Neutrophil (primary cell): ENCODE data around the gene XPNPEP2.

Experiments
- H3K27ac ChIP-seq: fragments of 200-600 bp; sonication (generic); 2 replicates; pipeline ENCODE4 v1.5.1; 2016; ENCODE audit warnings: mild to moderate bottlenecking, moderate library complexity
- H3K27me3 ChIP-seq: fragments of 200-600 bp; sonication (generic); 2 replicates; pipeline ENCODE4 v1.6.0; 2016; ENCODE audit warnings: mild to moderate bottlenecking
- H3K36me3 ChIP-seq: fragments of 200-600 bp; sonication (generic); 2 replicates; pipeline ENCODE4 v1.5.1; 2017
- H3K4me1 ChIP-seq, 2 experiments: fragments of 200-600 bp in 1 of 2; sonication (generic) in 1 of 2; 1 replicate in 1 of 2; 2 replicates in 1 of 2; pipeline versions ENCODE4 v1.5.1 to v1.6.1; 2013 to 2016; ENCODE audit warnings: low read depth in 1 of 2, low read length in 1 of 2, mild to moderate bottlenecking in 1 of 2, moderate library complexity in 1 of 2; ENCODE audit not compliant: control insufficient read depth in 1 of 2, insufficient read depth in 1 of 2
- H3K4me3 ChIP-seq, 2 experiments: fragments of 200-600 bp in 1 of 2; sonication (generic) in 1 of 2; 1 replicate in 1 of 2; 2 replicates in 1 of 2; pipeline ENCODE4 v1.5.1; 2013 to 2016; ENCODE audit warnings: low read depth in 1 of 2, low read length in 1 of 2, mild to moderate bottlenecking in 1 of 2, moderate library complexity in 1 of 2
- H3K9me3 ChIP-seq: fragments of 200-600 bp; sonication (generic); 2 replicates; pipeline ENCODE4 v1.5.1; 2016
- CTCF ChIP-seq: fragments of 200-600 bp; sonication (generic); IDR thresholded peaks from 2 replicates; pipeline ENCODE4 v1.5.1; 2016; ENCODE audit warnings: antibody characterized with exemption

Gene XPNPEP2

DNA sequence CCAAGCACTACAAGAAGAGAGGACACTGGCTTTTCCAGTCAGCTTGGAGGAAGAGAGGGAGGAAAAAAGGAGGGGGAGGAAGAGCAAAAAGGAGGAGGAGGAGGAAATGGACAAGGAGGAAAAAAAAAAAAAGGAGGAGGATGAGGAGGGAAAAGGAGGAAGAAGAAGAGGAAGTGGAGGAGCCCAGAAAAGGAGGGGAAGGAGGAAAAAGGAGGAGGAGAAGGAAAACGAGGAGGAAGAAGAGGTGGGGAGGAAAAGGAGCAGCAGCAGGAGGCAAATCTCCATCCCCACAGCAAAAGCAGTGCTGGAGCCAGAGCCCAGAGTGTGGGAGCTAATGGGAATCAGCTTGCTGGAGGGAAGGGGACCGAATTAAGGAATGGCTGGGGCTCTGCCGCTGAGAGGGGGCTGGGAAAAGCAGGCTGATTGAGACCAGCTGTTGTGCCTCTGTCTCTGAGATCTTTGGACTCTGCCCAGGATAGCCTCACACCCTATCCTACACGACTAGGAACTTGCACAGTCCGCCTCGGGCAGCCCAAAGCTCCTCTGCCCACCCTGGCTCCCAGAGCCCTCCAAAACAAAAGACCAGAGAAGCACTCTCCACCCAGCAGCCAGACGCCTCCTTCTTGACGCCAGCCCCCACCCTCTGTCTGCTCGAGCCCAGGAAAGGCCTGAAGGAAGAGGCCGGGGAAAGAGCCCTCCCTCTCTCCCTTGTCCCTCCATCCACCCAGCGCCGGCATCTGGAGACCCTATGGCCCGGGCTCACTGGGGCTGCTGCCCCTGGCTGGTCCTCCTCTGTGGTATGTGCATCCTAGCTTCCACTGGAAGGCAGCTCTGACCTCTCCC, at the start of gene XPNPEP2:
Gene XPNPEP2 (plus strand): TSS at position 514 of the 843 bp plus-strand sequence. CDS start 235 bp downstream, at position 749.
- H3K9me3 ChIP-seq, result no peaks in the 10 kb centered on the region
- no peak within 1 kb of the TSS for H3K27ac ChIP-seq
- H3K27me3 ChIP-seq, result no peaks in the 10 kb centered on the region
- H3K4me1 ChIP-seq, result peaks cover 9 to 14% of the 10 kb centered on the region in 2 experiments
- no peaks in the 10 kb centered on the region for H3K36me3 ChIP-seq
- H3K4me3 ChIP-seq, result no peak within 1 kb of the TSS
- TF ChIP-seq CTCF, result no peak

DNA sequence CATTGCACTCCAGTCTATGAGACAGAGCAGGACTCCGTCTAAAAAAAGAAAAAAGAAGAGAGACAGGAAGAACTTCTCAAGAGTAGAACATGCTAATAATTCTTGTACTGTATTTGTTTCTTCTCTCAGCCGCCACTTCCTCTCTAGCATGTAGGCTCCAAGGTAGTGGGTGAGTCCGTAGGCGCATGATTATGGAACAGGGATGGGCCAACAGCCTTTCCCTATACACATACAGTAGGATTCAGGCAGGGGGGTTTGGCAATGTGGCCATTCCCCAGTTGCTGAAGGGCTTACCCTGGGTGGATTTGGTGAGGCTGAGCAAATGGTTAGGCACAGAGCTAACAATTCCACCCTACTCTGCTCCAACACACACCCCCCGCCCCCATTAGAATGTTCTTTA, 49.0 kb upstream of the XPNPEP2 start:
- no peak overlapping the region for H3K4me3 ChIP-seq
- H3K27me3 ChIP-seq, result no peaks in the 10 kb centered on the region
- H3K27ac ChIP-seq, result no peak overlapping the region
- H3K9me3 ChIP-seq, result no peaks in the 10 kb centered on the region
- H3K4me1 ChIP-seq, result no peaks in the 10 kb centered on the region
- no peak for TF ChIP-seq CTCF
- no peaks in the 10 kb centered on the region for H3K36me3 ChIP-seq

DNA sequence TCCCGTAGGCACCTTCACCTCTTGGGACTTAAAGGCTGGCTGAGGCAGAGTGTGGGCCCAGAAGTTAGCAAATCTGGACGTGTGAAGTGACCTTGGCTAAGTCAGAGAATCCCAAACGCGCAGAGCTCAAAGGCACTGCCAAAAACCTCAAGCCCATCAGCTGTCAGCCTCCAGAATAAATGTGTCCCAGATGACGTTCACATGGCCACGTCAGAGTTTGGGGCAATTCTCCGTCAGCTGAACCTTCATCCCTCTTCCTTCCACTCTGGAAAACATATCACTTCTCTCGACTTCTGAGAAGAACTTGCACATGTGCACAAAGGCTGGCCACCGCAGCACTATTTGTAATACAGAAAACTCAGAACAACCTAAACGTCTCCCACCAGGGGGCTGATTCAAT, 48.3 kb upstream of the XPNPEP2 start:
- Histone ChIP-seq H3K4me3 (no peak overlapping the region), H3K27ac (no peak overlapping the region), H3K27me3 (no peaks in the 10 kb centered on the region), H3K4me1 (no peaks in the 10 kb centered on the region), H3K36me3 (no peaks in the 10 kb centered on the region), H3K9me3 (no peaks in the 10 kb centered on the region)
- no peak for TF ChIP-seq CTCF

- H3K4me1 ChIP-seq, result no peaks in the 10 kb centered on the region
- no peak overlapping the region for H3K27ac ChIP-seq
- no peak overlapping the region for H3K4me3 ChIP-seq
- no peak for TF ChIP-seq CTCF
- no peaks in the 10 kb centered on the region for H3K27me3 ChIP-seq
- H3K36me3 ChIP-seq, result no peaks in the 10 kb centered on the region
- no peaks in the 10 kb centered on the region for H3K9me3 ChIP-seq
Measured at GRCh38 chrX:129693354-129693753, 45.4 kb upstream of the XPNPEP2 start.

GRCh38 chrX:129694805-129695204, 44.0 kb upstream of the XPNPEP2 start:
- Histone ChIP-seq H3K9me3 (no peaks in the 10 kb centered on the region), H3K27me3 (no peaks in the 10 kb centered on the region), H3K4me1 (no peaks in the 10 kb centered on the region), H3K4me3 (no peak overlapping the region), H3K36me3 (no peaks in the 10 kb centered on the region), H3K27ac (no peak overlapping the region)
- TF ChIP-seq CTCF, result no peak
